H9 (cell line): Measurements from ENCODE around the gene CYP21A2. TPM values are rescaled to one million over a fixed set of nuclear protein-coding genes. Genes with fewer than 3 reads are reported as not detected.

Source experiments
- DNase-seq: peaks from one replicate; pipeline ENCODE4 v3.0.0-alpha.2; 2017
- H2AFZ ChIP-seq: one replicate; pipeline ENCODE4 v1.6.1; 2013; ENCODE audit warnings: mild to moderate bottlenecking, low read length, control low read depth, moderate library complexity
- H2AK5ac ChIP-seq: 2 replicates; pipeline ENCODE4 v1.6.1; 2013; ENCODE audit warnings: low read length, control low read depth, mixed read lengths; ENCODE audit not compliant: insufficient read length
- H2BK120ac ChIP-seq: one replicate; pipeline ENCODE4 v1.6.1; 2013; ENCODE audit warnings: low read depth, mild to moderate bottlenecking, low read length, control low read depth, inconsistent platforms; ENCODE audit not compliant: poor library complexity, severe bottlenecking
- H2BK12ac ChIP-seq: 2 replicates; pipeline ENCODE4 v1.6.1; 2013; ENCODE audit warnings: low read length, control low read depth, mixed read lengths, low read depth; ENCODE audit not compliant: insufficient read length
- H2BK15ac ChIP-seq: 2 replicates; pipeline ENCODE4 v1.6.1; 2013; ENCODE audit warnings: low read depth, low read length, control low read depth
- H2BK20ac ChIP-seq: one replicate; pipeline ENCODE4 v1.6.1; 2013; ENCODE audit warnings: low read depth, mild to moderate bottlenecking, low read length, control low read depth, inconsistent platforms; ENCODE audit not compliant: poor library complexity, severe bottlenecking
- H2BK5ac ChIP-seq: 2 replicates; pipeline ENCODE4 v1.6.1; 2013; ENCODE audit warnings: low read length, control low read depth, mixed read lengths; ENCODE audit not compliant: insufficient read length
- H3K14ac ChIP-seq: 2 replicates; pipeline ENCODE4 v1.6.1; 2013; ENCODE audit warnings: low read length, control low read depth; ENCODE audit not compliant: insufficient read depth
- H3K18ac ChIP-seq: 2 replicates; pipeline ENCODE4 v1.6.1; 2013; ENCODE audit warnings: low read depth, mild to moderate bottlenecking, mixed read lengths, low read length, control low read depth; ENCODE audit not compliant: insufficient read length
- H3K23ac ChIP-seq: 2 replicates; pipeline ENCODE4 v1.6.1; 2013; ENCODE audit warnings: low read length, control low read depth, mixed read lengths, low read depth; ENCODE audit not compliant: insufficient read length
- H3K23me2 ChIP-seq: 2 replicates; pipeline ENCODE4 v1.6.1; 2013; ENCODE audit warnings: low read depth, mild to moderate bottlenecking, mixed read lengths, low read length, control low read depth; ENCODE audit not compliant: insufficient read length, poor library complexity, severe bottlenecking
- H3K27ac ChIP-seq: 2 replicates; pipeline ENCODE4 v1.5.1; 2013; ENCODE audit warnings: low read length, control low read depth, mixed read lengths, low read depth; ENCODE audit not compliant: insufficient read length
- H3K27me3 ChIP-seq: 2 replicates; pipeline ENCODE4 v1.6.1; 2013; ENCODE audit warnings: low read length, control low read depth, inconsistent platforms; ENCODE audit not compliant: insufficient read depth
- H3K4ac ChIP-seq: 2 replicates; pipeline ENCODE4 v1.6.1; 2013; ENCODE audit warnings: low read depth, mild to moderate bottlenecking, control low read depth, inconsistent platforms, low read length, moderate library complexity
- H3K4me1 ChIP-seq: 2 replicates; pipeline ENCODE4 v1.6.1; 2013; ENCODE audit warnings: low read length, control low read depth, inconsistent platforms; ENCODE audit not compliant: insufficient read depth
- H3K4me2 ChIP-seq: 2 replicates; pipeline ENCODE4 v1.6.1; 2013; ENCODE audit warnings: low read length, control low read depth, mixed read lengths; ENCODE audit not compliant: insufficient read length, insufficient read depth
- H3K56ac ChIP-seq: 2 replicates; pipeline ENCODE4 v1.6.1; 2013; ENCODE audit warnings: low read depth, mild to moderate bottlenecking, mixed read lengths, low read length, control low read depth; ENCODE audit not compliant: insufficient read length
- H3K79me1 ChIP-seq: 2 replicates; pipeline ENCODE4 v1.6.1; 2013; ENCODE audit warnings: low read depth, mild to moderate bottlenecking, moderate library complexity, low read length, control low read depth, inconsistent platforms; ENCODE audit not compliant: insufficient read depth, poor library complexity, severe bottlenecking
- H3K79me2 ChIP-seq: 2 replicates; pipeline ENCODE4 v1.6.1; 2013; ENCODE audit warnings: low read length, control low read depth, inconsistent platforms; ENCODE audit not compliant: insufficient read depth
- H3K9ac ChIP-seq: 2 replicates; pipeline ENCODE4 v1.6.1; 2013; ENCODE audit warnings: low read length, control low read depth, mixed read lengths; ENCODE audit not compliant: insufficient read length; ENCODE audit errors: extremely low read depth
- H3K9me3 ChIP-seq: one replicate; pipeline ENCODE4 v1.6.1; 2013; ENCODE audit warnings: low read depth, low read length, inconsistent platforms; ENCODE audit not compliant: control insufficient read depth
- H3T11ph ChIP-seq: one replicate; pipeline ENCODE4 v1.6.1; 2013; ENCODE audit warnings: mild to moderate bottlenecking, low read length, control low read depth, inconsistent platforms
- H4K20me1 ChIP-seq: one replicate; pipeline ENCODE4 v1.6.1; 2013; ENCODE audit not compliant: control insufficient read depth, insufficient read length, insufficient read depth
- H4K5ac ChIP-seq: 2 replicates; pipeline ENCODE4 v1.6.1; 2013; ENCODE audit warnings: low read depth, mild to moderate bottlenecking, mixed read lengths, low read length, control low read depth; ENCODE audit not compliant: insufficient read length
- H4K8ac ChIP-seq: replicated peaks from 2 replicates; pipeline ENCODE4 v1.6.1; 2013; ENCODE audit warnings: low read length, control low read depth, mixed read lengths, low read depth; ENCODE audit not compliant: insufficient read length
- H4K91ac ChIP-seq: 2 replicates; pipeline ENCODE4 v1.6.1; 2013; ENCODE audit warnings: low read depth, mild to moderate bottlenecking, moderate library complexity, mixed read lengths, low read length, control low read depth; ENCODE audit not compliant: insufficient read length
- H3K27ac Mint-ChIP-seq, 3 experiments: 2 replicates in 2 of 3; 3 replicates in 1 of 3; pipeline ENCODE4 v1.8.0; 2020 to 2021; ENCODE audit warnings: mixed read lengths in 3 of 3, mild to moderate bottlenecking in 1 of 3, moderate library complexity in 1 of 3
- H3K27me3 Mint-ChIP-seq: 2 replicates; pipeline ENCODE4 v1.8.0; 2021; ENCODE audit warnings: low read depth, mild to moderate bottlenecking, moderate library complexity, mixed read lengths
- H3K36me3 Mint-ChIP-seq, 3 experiments: 2 replicates in 2 of 3; 3 replicates in 1 of 3; pipeline ENCODE4 v1.8.0; 2020 to 2021; ENCODE audit warnings: low read depth in 3 of 3, mixed read lengths in 3 of 3; ENCODE audit not compliant: insufficient read depth in 1 of 3
- H3K4me1 Mint-ChIP-seq, 2 experiments: 2 replicates each; pipeline ENCODE4 v1.8.0; 2020; ENCODE audit warnings: mixed read lengths in 2 of 2
- H3K4me3 Mint-ChIP-seq, 2 experiments: 2 replicates in 1 of 2; 3 replicates in 1 of 2; pipeline ENCODE4 v1.8.0; 2020 to 2021; ENCODE audit warnings: mild to moderate bottlenecking in 2 of 2, mixed read lengths in 2 of 2, moderate library complexity in 1 of 2
- H3K9me3 Mint-ChIP-seq, 2 experiments: 2 replicates in 1 of 2; 3 replicates in 1 of 2; pipeline ENCODE4 v1.8.0; 2020; ENCODE audit warnings: mild to moderate bottlenecking in 2 of 2, mixed read lengths in 2 of 2, moderate library complexity in 1 of 2
- WGBS: extraction: QIAGEN DNeasy Blood & Tissue Kit; methylation state at CpG from one replicate; pipeline ENCODE4 v1.1.7; 2013; ENCODE audit warnings: missing lambda C conversion rate, low lambda C conversion rate, mixed read lengths; ENCODE audit not compliant: insufficient read length; ENCODE audit errors: extremely low coverage; 5-methylcytosine and 5-hydroxymethylcytosine counted together
- total RNA-seq: library from RNA; stranded (reverse); gene quantifications from 2 replicates; pipeline ENCODE4 v1.2.1, GENCODE V29; 2021
- TF ChIP-seq, protein P1 (sequence below): fragments of 200-600 bp; sonication (generic); conservative IDR thresholded peaks from 3 replicates; pipeline ENCODE4 v1.8.0; 2021; ENCODE audit warnings: antibody characterized with exemption, mild to moderate bottlenecking

CYP21A2 gene
- total RNA-seq, 1 experiment from 2014 or later = not detected

DNA sequence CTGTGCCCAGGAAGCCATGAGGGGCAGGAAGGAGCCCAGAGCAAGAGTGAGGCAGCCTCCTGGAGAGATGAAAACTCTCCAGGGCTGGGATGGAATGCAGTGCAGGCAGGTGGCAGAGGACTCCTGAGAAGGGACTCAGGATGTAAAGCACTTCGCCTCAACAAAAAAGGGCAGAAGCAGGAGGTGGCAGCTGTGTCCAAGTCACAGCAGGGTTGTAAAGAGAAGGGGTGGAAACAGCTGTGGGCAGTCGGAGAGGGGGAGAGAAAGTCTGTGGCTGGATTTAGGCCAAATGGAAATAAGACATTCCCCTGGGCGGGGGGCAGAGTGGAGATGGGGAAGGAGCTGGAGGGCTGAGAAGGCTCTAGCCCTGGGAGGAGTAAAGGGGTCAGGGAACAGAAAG lies 34.9 kb downstream of the CYP21A2 start:
- H2BK12ac ChIP-seq = no peak overlapping the region
- H2BK120ac ChIP-seq = no peak overlapping the region
- H2BK15ac ChIP-seq = no peak overlapping the region
- H4K91ac ChIP-seq = no peak overlapping the region
- Mint-ChIP-seq H3K4me3 (no peak overlapping the region; a peak in 1 of 5 replicates), H3K27ac (peak overlapping the region; percentile 44 to 95 (median 67); a peak in 5 of 7 replicates), H3K9me3 (no peaks in the 10 kb centered on the region), H3K36me3 (no peaks in the 10 kb centered on the region; a peak in 1 of 7 replicates), H3K27me3 (peaks cover 5% of the 10 kb centered on the region), H3K4me1 (peaks cover 24 to 29% of the 10 kb centered on the region in 2 experiments)
- no peak overlapping the region for H2AK5ac ChIP-seq
- H3K79me2 ChIP-seq = no peaks in the 10 kb centered on the region
- H3K18ac ChIP-seq = no peak overlapping the region
- H3K9me3 ChIP-seq = no peaks in the 10 kb centered on the region
- H3K9ac ChIP-seq = no peak overlapping the region
- H3K23ac ChIP-seq = no peak overlapping the region
- no peak overlapping the region for H2AFZ ChIP-seq
- WGBS = no CpG with 5 or more reads among the region's 3 CpGs
- H3K27me3 ChIP-seq = no peaks in the 10 kb centered on the region
- no peaks in the 10 kb centered on the region for H3K79me1 ChIP-seq
- H3K4me1 ChIP-seq = no peaks in the 10 kb centered on the region
- no peak overlapping the region for H3K56ac ChIP-seq
- peak overlapping the region; percentile 44; the same call in 1 of the 2 replicates for H3K14ac ChIP-seq
- no peak overlapping the region for H4K8ac ChIP-seq
- TF ChIP-seq, protein P1, sequence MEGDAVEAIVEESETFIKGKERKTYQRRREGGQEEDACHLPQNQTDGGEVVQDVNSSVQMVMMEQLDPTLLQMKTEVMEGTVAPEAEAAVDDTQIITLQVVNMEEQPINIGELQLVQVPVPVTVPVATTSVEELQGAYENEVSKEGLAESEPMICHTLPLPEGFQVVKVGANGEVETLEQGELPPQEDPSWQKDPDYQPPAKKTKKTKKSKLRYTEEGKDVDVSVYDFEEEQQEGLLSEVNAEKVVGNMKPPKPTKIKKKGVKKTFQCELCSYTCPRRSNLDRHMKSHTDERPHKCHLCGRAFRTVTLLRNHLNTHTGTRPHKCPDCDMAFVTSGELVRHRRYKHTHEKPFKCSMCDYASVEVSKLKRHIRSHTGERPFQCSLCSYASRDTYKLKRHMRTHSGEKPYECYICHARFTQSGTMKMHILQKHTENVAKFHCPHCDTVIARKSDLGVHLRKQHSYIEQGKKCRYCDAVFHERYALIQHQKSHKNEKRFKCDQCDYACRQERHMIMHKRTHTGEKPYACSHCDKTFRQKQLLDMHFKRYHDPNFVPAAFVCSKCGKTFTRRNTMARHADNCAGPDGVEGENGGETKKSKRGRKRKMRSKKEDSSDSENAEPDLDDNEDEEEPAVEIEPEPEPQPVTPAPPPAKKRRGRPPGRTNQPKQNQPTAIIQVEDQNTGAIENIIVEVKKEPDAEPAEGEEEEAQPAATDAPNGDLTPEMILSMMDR = no peak
- no peak overlapping the region for H3K4me2 ChIP-seq
- no peak overlapping the region for H2BK20ac ChIP-seq
- H2BK5ac ChIP-seq = no peak overlapping the region
- H3K4ac ChIP-seq = no peak overlapping the region
- no peaks in the 10 kb centered on the region for H3K23me2 ChIP-seq
- H3K27ac ChIP-seq = no peak overlapping the region
- no peaks in the 10 kb centered on the region for H4K20me1 ChIP-seq
- DNase-seq = no peak
- no peak overlapping the region for H3T11ph ChIP-seq
- H4K5ac ChIP-seq = no peak overlapping the region
